ENCODE data around the gene SCGB2A2.

Gene SCGB2A2

GRCh38 chr11:62307950-62308349, 38.0 kb downstream of the SCGB2A2 start:
- H3K27me3 ChIP-seq (replicated peaks; ENCODE audit: insufficient read depth, low read length), result no peaks in the 10 kb centered on the region

GRCh38 chr11:62309991-62310390, 40.0 kb downstream of the SCGB2A2 start:
- TF ChIP-seq CTCF (IDR thresholded peaks at IDR 0.05; ENCODE audit: low read length), result no peak
- no peak for TF ChIP-seq EZH2phosphoT487 (IDR thresholded peaks at IDR 0.05; ENCODE audit: low read length)
- no peak for TF ChIP-seq EZH2 (optimal IDR thresholded peaks at IDR 0.05; ENCODE audit: low read depth, low read length)
- no peaks in the 10 kb centered on the region for H3K36me3 ChIP-seq (replicated peaks; ENCODE audit: insufficient read depth, low read length)
- DNase-seq, result no peak
- no peaks in the 10 kb centered on the region for H3K9me2 ChIP-seq (replicated peaks; ENCODE audit: insufficient read depth, low read length)
- no peak overlapping the region for H3K4me3 ChIP-seq (ENCODE audit: low read length)
- H2AFZ ChIP-seq (ENCODE audit: low read length), result no peak overlapping the region
- no peaks in the 10 kb centered on the region for H3F3A ChIP-seq (ENCODE audit: insufficient read depth, low read length)
- H4K20me1 ChIP-seq (ENCODE audit: insufficient read depth, low read length), result no peaks in the 10 kb centered on the region
- H3K9ac ChIP-seq (ENCODE audit: low read length), result no peak overlapping the region
- H3K4me2 ChIP-seq (ENCODE audit: low read depth, low read length), result no peak overlapping the region
- no peaks in the 10 kb centered on the region for H3K9me3 ChIP-seq (replicated peaks; ENCODE audit: insufficient read depth, low read length)
- no peaks in the 10 kb centered on the region for H3K4me1 ChIP-seq (ENCODE audit: low read length)
- H3K27ac ChIP-seq (ENCODE audit: low read length), result no peak overlapping the region
- H3K79me2 ChIP-seq (ENCODE audit: low read length), result no peaks in the 10 kb centered on the region
- no peaks in the 10 kb centered on the region for H3K27me3 ChIP-seq (replicated peaks; ENCODE audit: insufficient read depth, low read length)

More at GRCh38 chr11:62307950-62308349, 38.0 kb downstream of the SCGB2A2 start:
- no peak for DNase-seq
- TF ChIP-seq CTCF (IDR thresholded peaks at IDR 0.05; ENCODE audit: low read length), result no peak
- no peak for TF ChIP-seq EZH2phosphoT487 (IDR thresholded peaks at IDR 0.05; ENCODE audit: low read length)
- TF ChIP-seq EZH2 (optimal IDR thresholded peaks at IDR 0.05; ENCODE audit: low read depth, low read length), result no peak
- Histone ChIP-seq H3K4me2 (ENCODE audit: low read depth, low read length) (no peak overlapping the region), H3K27ac (ENCODE audit: low read length) (no peak overlapping the region), H3K9ac (ENCODE audit: low read length) (no peak overlapping the region), H2AFZ (ENCODE audit: low read length) (no peak overlapping the region), H3K36me3 (replicated peaks; ENCODE audit: insufficient read depth, low read length) (no peaks in the 10 kb centered on the region), H3K4me3 (ENCODE audit: low read length) (no peak overlapping the region), H3F3A (ENCODE audit: insufficient read depth, low read length) (no peaks in the 10 kb centered on the region), H3K9me2 (replicated peaks; ENCODE audit: insufficient read depth, low read length) (no peaks in the 10 kb centered on the region), H3K79me2 (ENCODE audit: low read length) (no peaks in the 10 kb centered on the region), H3K4me1 (ENCODE audit: low read length) (no peaks in the 10 kb centered on the region), H3K9me3 (replicated peaks; ENCODE audit: insufficient read depth, low read length) (no peaks in the 10 kb centered on the region), H4K20me1 (ENCODE audit: insufficient read depth, low read length) (no peaks in the 10 kb centered on the region)

DNA sequence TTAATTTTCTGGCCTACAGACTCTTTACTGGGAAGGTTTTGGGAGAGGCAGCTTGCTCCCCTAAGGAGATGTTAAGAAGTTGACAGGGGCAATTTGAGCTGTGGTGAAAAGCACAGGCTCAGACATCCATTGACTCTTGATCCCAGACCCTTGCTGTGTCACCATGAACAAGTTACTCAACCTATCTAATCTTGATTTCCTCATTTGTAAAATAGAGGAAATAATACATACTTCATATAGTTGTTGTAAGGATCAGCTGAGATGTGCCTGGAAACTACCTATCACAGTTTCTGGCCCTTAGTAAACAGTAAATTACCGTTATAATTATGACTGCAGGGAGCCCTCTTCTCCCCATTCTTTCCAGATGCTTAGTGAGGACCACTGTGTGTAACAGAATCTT, 45.5 kb downstream of the SCGB2A2 start:
- H3K27ac ChIP-seq (ENCODE audit: low read length), result no peak overlapping the region
- no peaks in the 10 kb centered on the region for H3K9me2 ChIP-seq (replicated peaks; ENCODE audit: insufficient read depth, low read length)
- H3K36me3 ChIP-seq (replicated peaks; ENCODE audit: insufficient read depth, low read length), result no peaks in the 10 kb centered on the region
- no peaks in the 10 kb centered on the region for H3F3A ChIP-seq (ENCODE audit: insufficient read depth, low read length)
- DNase-seq, result no peak
- H3K4me1 ChIP-seq (ENCODE audit: low read length), result no peaks in the 10 kb centered on the region
- no peaks in the 10 kb centered on the region for H3K79me2 ChIP-seq (ENCODE audit: low read length)
- H3K4me2 ChIP-seq (ENCODE audit: low read depth, low read length), result no peak overlapping the region
- H2AFZ ChIP-seq (ENCODE audit: low read length), result no peak overlapping the region
- no peak overlapping the region for H3K4me3 ChIP-seq (ENCODE audit: low read length)
- no peaks in the 10 kb centered on the region for H3K9me3 ChIP-seq (replicated peaks; ENCODE audit: insufficient read depth, low read length)
- no peak overlapping the region for H3K9ac ChIP-seq (ENCODE audit: low read length)
- H3K27me3 ChIP-seq (replicated peaks; ENCODE audit: insufficient read depth, low read length), result no peaks in the 10 kb centered on the region; the same call in 1 of the 2 replicates
- H4K20me1 ChIP-seq (ENCODE audit: insufficient read depth, low read length), result no peaks in the 10 kb centered on the region
- TF ChIP-seq CTCF (IDR thresholded peaks at IDR 0.05; ENCODE audit: low read length) (no peak), EZH2phosphoT487 (IDR thresholded peaks at IDR 0.05; ENCODE audit: low read length) (no peak), EZH2 (optimal IDR thresholded peaks at IDR 0.05; ENCODE audit: low read depth, low read length) (no peak)

Data from MM.1S (cell line).